Gastroesophageal sphincter (tissue), 4 donors: ENCODE measurements around the gene F3. TPM values are rescaled to one million over a fixed set of nuclear protein-coding genes. Genes with fewer than 3 reads are reported as not detected.

ENCODE experiments used
- ATAC-seq: fragments of 150-250 bp; one replicate; pipeline ENCODE4 v1.9.1; 2016; ENCODE audit warnings: mild to moderate bottlenecking, moderate library complexity
- H3K27ac ChIP-seq, 4 donors: fragments of 200-600 bp; sonication (generic) in 3 of 4; 1 replicate in 3 of 4; 2 replicates in 1 of 4; pipeline ENCODE4 v1.5.1; 2016 to 2019
- H3K27me3 ChIP-seq: fragments of 200-600 bp; sonication (generic); one replicate; pipeline ENCODE4 v1.5.1; 2019
- H3K36me3 ChIP-seq, 2 donors: fragments of 200-600 bp; sonication (generic); one replicate each; pipeline ENCODE4 v1.5.1; 2019; ENCODE audit warnings: control low read depth in 1 of 2
- H3K4me1 ChIP-seq, 3 donors: fragments of 200-600 bp; sonication (generic); 1 replicate in 2 of 3; 2 replicates in 1 of 3; pipeline ENCODE4 v1.5.1; 2016 to 2019; ENCODE audit warnings: control low read depth in 2 of 3
- H3K4me3 ChIP-seq, 2 donors: fragments of 200-600 bp; sonication (generic); one replicate each; pipeline ENCODE4 v1.5.1; 2019; ENCODE audit warnings: mild to moderate bottlenecking in 1 of 2, moderate library complexity in 1 of 2
- H3K9me3 ChIP-seq, 3 donors: fragments of 200-600 bp; sonication (generic); one replicate each; pipeline ENCODE4 v1.5.1; 2017 to 2019; ENCODE audit warnings: control low read depth in 2 of 3
- EP300 ChIP-seq: sonication (generic); formaldehyde crosslinking; IDR thresholded peaks from one replicate; pipeline ENCODE4 v1.6.1; 2017; ENCODE audit warnings: antibody characterized with exemption, mild to moderate bottlenecking
- POLR2A ChIP-seq, 2 donors: fragments of 450-650 bp; IDR thresholded peaks; one replicate each; pipeline ENCODE4 v1.6.1; 2017; ENCODE audit warnings: antibody characterized with exemption in 2 of 2, mild to moderate bottlenecking in 2 of 2, moderate library complexity in 1 of 2
- POLR2AphosphoS5 ChIP-seq: sonication (generic); formaldehyde crosslinking; IDR thresholded peaks from one replicate; pipeline ENCODE4 v1.6.1; 2017; ENCODE audit warnings: antibody characterized with exemption
- WGBS, 2 donors: methylation state at CpG; one replicate each; pipeline ENCODE4 v1.1.5; 2018; ENCODE audit warnings: low coverage in 1 of 2; 5-methylcytosine and 5-hydroxymethylcytosine counted together
- total RNA-seq, 4 donors: library from RNA; depleted of rRNA; stranded (reverse); fragments of >200 nt; gene quantifications; one replicate each; pipeline ENCODE4 v1.1.0, GENCODE V29; 2016
- TF ChIP-seq, protein P1 (sequence below), 4 experiments: fragments of 200-600 bp in 2 of 4; fragments of 450-650 bp in 2 of 4; sonication (generic) in 1 of 4; IDR thresholded peaks; one replicate each; pipeline ENCODE4 v1.5.1; 2017 to 2019; ENCODE audit warnings: antibody characterized with exemption in 4 of 4, mild to moderate bottlenecking in 2 of 4, moderate library complexity in 2 of 4

F3 gene
- total RNA-seq, 4 donors from 2014 or later: 15.4 to 110 (median 19.0) TPM

DNA sequence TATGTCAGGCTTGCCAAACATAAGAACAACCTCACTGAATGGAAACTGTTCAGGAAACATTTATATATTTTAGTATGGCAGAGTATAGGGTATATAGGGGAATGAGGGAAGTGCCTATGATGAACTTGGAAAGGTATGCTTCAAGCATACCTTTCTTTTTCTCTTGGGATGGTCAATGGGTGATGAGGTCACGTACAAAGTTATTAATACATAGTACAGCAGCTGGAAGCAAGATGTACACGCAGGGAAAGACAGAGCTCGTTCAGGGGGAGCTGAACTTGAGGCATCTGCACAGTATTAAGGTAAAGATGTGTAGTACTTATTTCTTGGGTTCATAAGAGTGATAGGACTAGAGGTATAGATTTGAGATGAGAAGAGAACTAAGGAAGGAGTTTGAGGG lies 61.9 kb downstream of the F3 start:
- Histone ChIP-seq H3K27me3 (no peaks in the 10 kb centered on the region), H3K9me3 (no peaks in the 10 kb centered on the region), H3K36me3 (peaks cover 0 to 50% of the 10 kb centered on the region in 2 donors), H3K4me3 (no peak overlapping the region), H3K4me1 (peaks cover 0 to 5% (median 0%) of the 10 kb centered on the region in 3 donors), H3K27ac (no peak overlapping the region)
- 36 to 57% methylated on average over 2 to 3 of the region's 3 CpGs for WGBS, 2 donors
- no peak for ATAC-seq
- TF ChIP-seq POLR2AphosphoS5 (no peak), POLR2A (IDR thresholded peaks at IDR 0.05) (no peak), EP300 (no peak)
- TF ChIP-seq, protein P1, sequence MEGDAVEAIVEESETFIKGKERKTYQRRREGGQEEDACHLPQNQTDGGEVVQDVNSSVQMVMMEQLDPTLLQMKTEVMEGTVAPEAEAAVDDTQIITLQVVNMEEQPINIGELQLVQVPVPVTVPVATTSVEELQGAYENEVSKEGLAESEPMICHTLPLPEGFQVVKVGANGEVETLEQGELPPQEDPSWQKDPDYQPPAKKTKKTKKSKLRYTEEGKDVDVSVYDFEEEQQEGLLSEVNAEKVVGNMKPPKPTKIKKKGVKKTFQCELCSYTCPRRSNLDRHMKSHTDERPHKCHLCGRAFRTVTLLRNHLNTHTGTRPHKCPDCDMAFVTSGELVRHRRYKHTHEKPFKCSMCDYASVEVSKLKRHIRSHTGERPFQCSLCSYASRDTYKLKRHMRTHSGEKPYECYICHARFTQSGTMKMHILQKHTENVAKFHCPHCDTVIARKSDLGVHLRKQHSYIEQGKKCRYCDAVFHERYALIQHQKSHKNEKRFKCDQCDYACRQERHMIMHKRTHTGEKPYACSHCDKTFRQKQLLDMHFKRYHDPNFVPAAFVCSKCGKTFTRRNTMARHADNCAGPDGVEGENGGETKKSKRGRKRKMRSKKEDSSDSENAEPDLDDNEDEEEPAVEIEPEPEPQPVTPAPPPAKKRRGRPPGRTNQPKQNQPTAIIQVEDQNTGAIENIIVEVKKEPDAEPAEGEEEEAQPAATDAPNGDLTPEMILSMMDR (IDR thresholded peaks at IDR 0.05): no peak

Other genes starting within 250 kb of the F3 start
- gene ABCD3, start 123.4 kb downstream of the F3 start, total RNA-seq: 10 to 100 TPM; 26.8 to 60.2 (median 33.8) TPM